ENCODE measurements around the gene ATF1.

DNA sequence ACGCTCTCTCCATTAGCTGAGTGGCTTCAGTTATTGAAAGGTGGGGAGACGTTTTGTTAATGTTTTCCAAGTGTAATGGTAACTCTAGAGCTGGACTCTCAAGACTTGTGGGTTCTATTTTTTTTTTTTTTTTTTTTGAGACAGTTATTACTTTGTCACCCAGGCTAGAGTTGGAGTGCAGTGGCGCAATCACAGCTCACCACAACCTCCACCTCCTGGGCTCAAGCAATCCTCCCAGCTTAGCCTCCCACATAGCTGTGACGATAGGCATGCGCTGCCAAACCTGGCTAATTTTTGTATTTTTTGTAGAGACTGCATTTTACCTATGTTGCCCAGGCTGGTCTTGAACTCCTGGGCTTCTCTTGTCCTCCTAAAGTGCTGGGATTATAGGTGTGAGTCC lies 26.2 kb downstream of the ATF1 start:
- no peak for TF ChIP-seq POLR2A (IDR thresholded peaks at IDR 0.05)
- TF ChIP-seq, protein P1, sequence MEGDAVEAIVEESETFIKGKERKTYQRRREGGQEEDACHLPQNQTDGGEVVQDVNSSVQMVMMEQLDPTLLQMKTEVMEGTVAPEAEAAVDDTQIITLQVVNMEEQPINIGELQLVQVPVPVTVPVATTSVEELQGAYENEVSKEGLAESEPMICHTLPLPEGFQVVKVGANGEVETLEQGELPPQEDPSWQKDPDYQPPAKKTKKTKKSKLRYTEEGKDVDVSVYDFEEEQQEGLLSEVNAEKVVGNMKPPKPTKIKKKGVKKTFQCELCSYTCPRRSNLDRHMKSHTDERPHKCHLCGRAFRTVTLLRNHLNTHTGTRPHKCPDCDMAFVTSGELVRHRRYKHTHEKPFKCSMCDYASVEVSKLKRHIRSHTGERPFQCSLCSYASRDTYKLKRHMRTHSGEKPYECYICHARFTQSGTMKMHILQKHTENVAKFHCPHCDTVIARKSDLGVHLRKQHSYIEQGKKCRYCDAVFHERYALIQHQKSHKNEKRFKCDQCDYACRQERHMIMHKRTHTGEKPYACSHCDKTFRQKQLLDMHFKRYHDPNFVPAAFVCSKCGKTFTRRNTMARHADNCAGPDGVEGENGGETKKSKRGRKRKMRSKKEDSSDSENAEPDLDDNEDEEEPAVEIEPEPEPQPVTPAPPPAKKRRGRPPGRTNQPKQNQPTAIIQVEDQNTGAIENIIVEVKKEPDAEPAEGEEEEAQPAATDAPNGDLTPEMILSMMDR (IDR thresholded peaks at IDR 0.05): no peak
